ENCODE data around the gene GABRB1.

GRCh38 chr4:47434931-47435330 lies 403.6 kb downstream of the GABRB1 start:
- TF ChIP-seq CTCF (IDR thresholded peaks at IDR 0.05) (no peak), POLR2A (IDR thresholded peaks at IDR 0.05) (no peak)

Data from thyroid gland (tissue), 4 donors.